GM18868 (cell line): ENCODE results near the gene PRDX4.
"Not testable (repeated sequence)": the region's sequence is repeated elsewhere in the genome, so short reads cannot be mapped to it uniquely, and the experiment has no call there.

Source experiments
- ATAC-seq: cut with Tn5 transposase; IDR thresholded peaks from one replicate; pipeline ENCODE4 v1.9.1; 2021; ENCODE audit warnings: mild to moderate bottlenecking, moderate library complexity; ENCODE audit not compliant: unreplicated experiment

PRDX4 gene

DNA sequence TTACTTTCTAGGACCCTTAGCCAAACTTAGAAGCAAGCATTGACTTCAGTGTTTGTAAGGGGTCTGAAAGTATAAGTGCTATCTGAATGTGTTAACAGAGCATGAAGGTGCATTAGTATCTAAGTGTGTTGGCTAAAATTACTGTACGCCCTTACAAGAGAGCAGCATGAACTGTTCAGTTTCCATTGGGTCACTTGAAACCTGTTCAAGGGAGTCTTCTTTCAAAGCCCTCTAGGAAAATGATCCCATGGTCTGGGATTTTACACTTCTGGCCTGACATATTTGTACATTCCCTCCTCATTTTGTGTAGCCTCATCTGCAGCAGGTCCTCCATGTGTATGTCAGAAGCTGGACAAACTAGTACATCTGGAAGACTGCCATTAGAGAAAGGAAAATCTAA, 3.2 kb downstream of the PRDX4 start:
- no peak for ATAC-seq

DNA sequence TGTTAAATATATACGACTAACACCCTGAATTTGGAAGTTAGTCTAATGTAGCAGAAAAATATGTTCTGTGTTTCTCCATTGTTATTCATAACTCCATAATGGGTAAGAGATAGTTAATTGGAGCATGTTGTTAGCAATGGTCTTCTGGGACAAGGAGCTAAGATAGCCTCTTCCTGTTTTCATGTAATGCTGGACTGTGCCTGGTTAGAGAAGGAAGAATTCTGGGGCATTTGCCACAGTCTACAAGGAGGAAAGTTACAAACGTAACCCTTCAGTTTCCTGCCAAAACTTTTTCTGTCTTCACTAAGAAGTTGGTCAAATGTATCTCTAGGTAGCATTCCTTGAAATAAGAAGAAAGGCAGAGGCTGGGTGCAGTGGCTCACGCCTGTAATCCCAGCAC, 5.8 kb downstream of the PRDX4 start:
- ATAC-seq: no peak

DNA sequence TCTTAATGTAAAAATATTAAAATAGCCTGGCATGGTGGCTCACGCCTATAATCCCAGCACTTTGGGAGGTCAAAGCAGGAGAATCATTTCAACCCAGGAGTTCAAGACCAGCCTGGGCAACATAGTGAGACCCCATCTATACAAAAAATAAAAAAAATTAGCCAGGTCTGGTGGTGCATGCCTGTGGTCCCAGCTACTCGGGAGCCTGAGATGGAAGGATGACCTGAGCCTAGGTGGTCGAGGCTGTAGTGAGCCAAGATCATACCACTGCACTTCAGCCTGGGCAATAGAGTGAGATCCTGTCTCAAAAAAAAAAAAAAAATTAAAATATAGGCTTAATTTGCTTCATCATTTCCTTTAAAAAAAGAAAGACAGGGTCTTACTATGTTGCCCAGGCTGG, 9.2 kb downstream of the PRDX4 start:
- ATAC-seq: not testable (repeated sequence)

DNA sequence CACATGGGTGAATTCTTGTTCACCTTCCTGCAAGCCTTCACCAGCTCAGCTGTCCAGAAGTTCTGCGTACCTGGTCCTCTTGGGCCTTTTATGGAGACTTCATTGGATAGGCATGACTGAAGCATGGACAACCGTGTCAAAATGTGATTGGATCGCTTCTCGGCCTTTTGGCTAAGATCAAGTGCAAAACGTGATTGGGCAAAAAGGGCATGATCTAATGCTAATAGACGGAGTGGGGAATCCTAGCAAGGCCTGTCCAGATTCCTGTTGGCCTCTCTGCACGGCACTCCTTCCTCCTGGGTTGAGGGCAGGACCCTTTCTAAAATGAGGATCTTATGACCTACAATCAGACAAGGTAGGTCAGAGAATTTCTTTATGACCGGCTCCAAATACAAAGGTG, 24.9 kb downstream of the PRDX4 start:
- no peak for ATAC-seq

DNA sequence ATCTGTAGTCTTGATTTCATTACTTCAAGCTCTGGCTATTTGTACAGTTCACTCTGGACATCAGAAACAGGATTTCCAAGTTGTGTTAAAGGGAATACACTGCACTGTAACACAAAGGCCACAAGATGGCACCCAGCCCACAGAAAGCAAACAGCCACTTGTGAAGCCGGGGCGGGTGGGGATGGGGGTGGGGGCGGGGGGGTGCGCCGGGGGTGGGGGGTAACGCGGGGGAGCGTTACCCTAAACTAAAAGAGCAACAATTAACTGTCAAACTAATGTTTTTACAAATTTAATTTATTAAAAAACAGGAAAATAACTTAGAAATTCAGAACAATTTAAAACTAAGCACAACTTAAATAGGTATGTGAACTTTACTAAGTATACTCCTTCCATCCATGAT, 27.3 kb downstream of the PRDX4 start:
- peak; percentile 72 for ATAC-seq

DNA sequence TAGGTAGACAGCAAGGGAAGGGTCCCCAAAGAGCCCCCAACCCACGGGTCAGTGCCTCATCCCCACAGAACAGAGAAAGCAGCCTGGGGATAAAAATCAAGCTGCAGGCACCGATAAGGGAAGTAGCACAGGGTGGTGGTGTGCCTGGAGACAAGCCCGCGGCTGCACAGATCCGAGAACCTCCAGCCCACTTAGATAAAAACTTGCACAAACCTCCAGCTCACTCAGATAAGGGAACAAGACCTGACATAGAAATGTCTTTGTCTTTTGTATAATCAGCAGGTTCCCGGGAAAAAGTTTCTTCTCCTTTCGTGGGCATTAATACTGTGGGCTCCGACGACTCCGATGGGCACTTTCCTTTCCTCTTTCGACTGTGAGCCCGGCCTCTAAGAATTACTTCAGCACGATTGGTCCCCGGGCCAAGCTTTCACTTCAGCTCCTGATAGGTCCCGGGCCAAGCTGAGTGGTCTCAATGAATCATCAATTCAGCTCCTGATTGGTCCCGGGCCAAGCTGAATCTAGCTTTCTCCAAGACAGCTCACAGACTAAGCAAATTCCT, 32.4 kb downstream of the PRDX4 start:
- no peak for ATAC-seq

DNA sequence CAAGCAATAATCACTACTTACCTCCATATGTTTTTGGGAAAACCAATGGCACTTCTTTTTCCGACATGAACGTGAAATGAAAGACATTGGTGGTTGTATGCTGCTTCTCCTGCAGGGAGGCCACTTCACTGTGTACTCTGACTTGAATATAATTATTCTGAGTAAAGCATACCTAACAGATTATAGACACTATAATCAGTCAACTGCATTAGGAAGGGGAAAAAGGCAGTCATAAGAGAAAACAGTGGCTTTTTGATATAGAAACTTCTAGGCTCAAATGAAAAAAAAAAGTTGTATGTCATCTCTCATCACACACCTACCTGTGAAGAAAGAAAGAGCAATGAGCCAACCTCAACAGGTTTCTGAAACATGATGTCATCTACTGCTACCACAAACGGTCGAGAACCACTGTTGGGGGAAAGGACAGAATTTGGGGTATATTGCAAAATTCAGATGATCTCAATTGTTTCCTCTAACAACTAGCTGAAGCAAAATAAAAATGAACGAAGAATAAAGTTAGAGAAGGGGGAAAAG, 37.4 kb downstream of the PRDX4 start:
- no peak for ATAC-seq

DNA sequence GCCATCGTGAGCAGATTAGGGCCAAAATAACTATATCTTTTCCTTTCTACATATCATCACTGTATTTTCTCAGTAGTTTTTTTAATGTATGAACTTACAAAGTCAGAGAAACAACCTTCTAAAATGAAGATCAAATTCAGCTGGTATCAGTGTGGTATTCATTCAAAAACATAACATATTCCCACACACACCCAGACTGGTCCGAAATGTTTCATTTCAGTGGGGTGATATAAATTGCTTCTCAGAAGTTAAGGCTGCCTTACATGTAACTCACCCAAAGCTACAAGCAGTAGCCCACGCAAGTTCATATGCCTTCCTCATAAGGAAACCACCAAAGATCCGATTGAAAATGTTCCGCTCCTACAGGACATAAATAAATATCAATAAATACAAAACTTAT, 37.9 kb downstream of the PRDX4 start:
- ATAC-seq: no peak

DNA sequence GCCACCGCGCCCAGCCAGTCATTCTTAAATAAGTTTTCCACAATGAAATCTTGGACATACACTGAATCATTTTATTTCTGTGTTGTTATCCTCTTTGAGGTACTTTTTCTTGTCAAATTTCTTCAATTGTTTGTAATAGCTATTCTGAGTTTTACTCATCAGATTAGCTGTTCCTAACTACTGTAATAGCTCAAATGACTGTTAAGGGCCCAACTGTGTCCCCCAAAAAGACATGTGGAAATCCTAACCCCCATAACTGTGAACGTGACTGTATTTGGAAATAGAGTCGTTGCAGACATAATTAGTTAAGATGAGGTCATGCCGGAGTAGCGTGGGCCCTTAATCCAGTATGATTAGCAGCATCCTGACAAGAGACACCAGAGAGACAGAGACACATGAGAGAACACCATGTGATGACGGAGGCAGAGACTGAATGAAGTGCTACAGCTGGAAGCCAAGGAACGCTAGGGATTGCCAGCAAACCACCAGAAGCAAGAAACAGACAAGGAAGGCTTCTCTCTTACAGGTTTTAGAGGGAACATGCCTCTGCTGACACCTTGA, 52.9 kb downstream of the PRDX4 start:
- no peak for ATAC-seq

DNA sequence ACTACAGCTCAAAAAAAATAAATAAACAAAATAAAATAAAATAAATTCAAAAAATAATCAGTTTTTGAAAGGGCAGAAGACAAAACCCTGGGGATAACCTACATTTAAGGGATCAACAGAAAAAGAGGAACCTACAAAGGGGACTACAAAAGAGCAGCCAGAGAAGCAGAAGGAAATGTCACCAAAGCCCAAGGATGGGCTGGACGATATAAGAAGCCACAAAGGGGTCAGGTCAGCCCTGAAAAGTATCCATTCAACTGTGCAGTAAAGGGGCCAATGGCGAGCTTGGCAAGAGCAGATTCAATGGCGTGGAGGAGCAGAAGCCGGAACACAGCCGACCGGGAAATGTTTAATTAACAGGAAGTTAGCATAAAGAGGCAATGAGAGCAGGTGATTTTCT, 58.9 kb downstream of the PRDX4 start:
- ATAC-seq: no peak

DNA sequence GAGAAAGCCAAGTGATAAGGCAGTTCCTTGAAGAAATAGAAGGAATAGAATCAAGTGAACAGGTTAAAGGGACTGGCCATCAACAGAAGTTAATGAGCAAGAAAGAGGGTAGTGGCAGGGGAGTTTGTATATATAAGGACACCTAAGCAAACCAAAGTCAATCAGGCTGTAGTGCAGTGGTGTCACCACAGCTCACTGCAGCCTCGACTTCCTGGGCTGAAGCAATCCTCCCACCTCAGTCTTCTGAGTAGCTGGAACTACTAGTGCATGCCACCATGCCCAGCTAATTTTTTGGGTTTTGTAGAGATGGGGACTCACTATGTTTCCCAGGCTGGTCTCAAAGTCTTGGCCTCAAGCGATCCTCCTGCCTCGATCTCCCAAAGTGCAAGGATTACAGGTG, 59.9 kb downstream of the PRDX4 start:
- ATAC-seq: no peak

DNA sequence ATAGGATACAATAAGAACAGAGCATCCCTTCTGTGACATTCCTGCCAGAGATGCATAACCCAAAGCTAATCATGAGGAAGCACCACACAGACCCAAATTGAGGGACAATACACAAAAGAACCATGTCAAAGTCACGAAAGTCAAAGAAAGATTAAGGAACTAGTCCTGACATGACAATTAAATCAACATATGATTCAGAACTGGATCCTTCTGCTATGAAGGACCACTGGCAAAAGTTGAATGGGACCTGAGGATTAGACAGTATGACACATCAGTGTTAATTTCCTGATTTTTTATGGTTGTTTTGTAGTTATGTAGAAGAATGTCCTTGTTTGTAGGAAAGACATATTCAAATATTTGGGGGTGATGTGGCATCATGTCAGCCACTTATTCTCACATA, 61.9 kb downstream of the PRDX4 start:
- ATAC-seq: no peak

DNA sequence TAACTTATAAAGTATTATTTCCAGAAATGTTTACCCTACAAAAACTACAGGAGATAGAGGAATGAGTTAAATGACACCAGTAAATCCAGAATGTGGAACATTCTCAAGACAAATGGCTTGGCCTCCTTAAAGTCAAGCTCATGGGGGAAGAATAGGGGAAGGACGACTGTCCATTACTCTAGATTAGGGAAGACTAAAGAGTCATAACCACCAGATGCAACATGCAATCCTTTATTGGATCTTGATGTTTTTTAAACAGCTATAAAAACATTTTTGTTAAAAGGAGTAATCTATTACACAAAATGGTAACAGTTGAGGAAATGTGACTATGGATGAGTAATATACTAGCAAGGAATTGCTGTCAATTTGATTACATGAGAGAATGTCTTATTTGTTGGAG, 64.7 kb downstream of the PRDX4 start:
- ATAC-seq: no peak

DNA sequence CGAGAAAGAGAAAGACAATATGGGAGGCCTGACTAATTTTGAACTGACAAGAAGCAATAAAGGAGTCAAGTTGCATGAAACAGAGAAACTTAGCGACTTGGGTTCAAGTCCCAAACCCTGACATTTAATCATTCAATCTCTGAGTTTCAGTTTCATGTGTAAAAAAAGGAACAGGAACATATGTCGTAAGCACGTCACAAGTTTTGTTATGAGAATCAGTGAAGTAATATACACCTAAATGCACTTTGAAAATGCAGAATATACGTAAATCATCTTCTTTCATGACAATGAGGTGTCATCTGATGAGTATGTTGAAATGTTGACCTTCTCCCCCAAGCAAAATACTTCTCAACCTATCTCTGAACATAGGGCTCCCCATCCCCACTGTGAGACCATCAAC, 65.4 kb downstream of the PRDX4 start:
- peak; percentile 87 for ATAC-seq
